Retinal pigment epithelial cell (primary cell): ENCODE data around the gene CLDN12.

Experiments used
- DNase-seq: peaks from one replicate; pipeline ENCODE4 v3.0.0-alpha.2; 2010; ENCODE audit warnings: low read depth
- H3K4me3 ChIP-seq: 2 replicates; pipeline ENCODE4 v1.5.1; 2011; ENCODE audit warnings: mild to moderate bottlenecking, low read length, control low read depth, moderate library complexity
- CTCF ChIP-seq: conservative IDR thresholded peaks from 2 replicates; pipeline ENCODE4 v1.5.1; 2011; ENCODE audit warnings: low read depth, low read length, control low read depth, inconsistent platforms

The CLDN12 gene

GRCh38 chr7:90403174-90404113 is at the start of gene CLDN12:
TSS of gene CLDN12 (plus strand) at chr7:90403461. CDS start at chr7:90412677, 9,216 bp downstream.
- peak; percentile 95 for DNase-seq
- peak within 1 kb of the TSS; percentile 96 for H3K4me3 ChIP-seq
- no peak for TF ChIP-seq CTCF

- DNase-seq, result no peak
- no peak overlapping the region for H3K4me3 ChIP-seq
Observed at GRCh38 chr7:90383422-90383821, 19.8 kb upstream of the CLDN12 start.

GRCh38 chr7:90383861-90384260 is 19.4 kb upstream of the CLDN12 start:
- no peak for DNase-seq
- TF ChIP-seq CTCF, result no peak
- H3K4me3 ChIP-seq, result no peak overlapping the region

More at GRCh38 chr7:90383422-90383821, 19.8 kb upstream of the CLDN12 start:
- no peak for TF ChIP-seq CTCF

- TF ChIP-seq CTCF, result no peak
- no peak overlapping the region for H3K4me3 ChIP-seq
- no peak for DNase-seq
Observed at GRCh38 chr7:90384433-90384832, 18.8 kb upstream of the CLDN12 start.

- TF ChIP-seq CTCF, result no peak
- no peak overlapping the region for H3K4me3 ChIP-seq
- DNase-seq, result no peak
Observed at GRCh38 chr7:90387470-90388240, 15.6 kb upstream of the CLDN12 start.

GRCh38 chr7:90390926-90391325 is 12.3 kb upstream of the CLDN12 start:
- H3K4me3 ChIP-seq, result no peak overlapping the region
- no peak for DNase-seq
- no peak for TF ChIP-seq CTCF
